Ovary (tissue), 9 donors: ENCODE measurements around the gene LDLRAD4. TPM values are rescaled to one million over a fixed set of nuclear protein-coding genes. Genes with fewer than 3 reads are reported as not detected.

ENCODE experiments used
- DNase-seq, 5 donors: peaks; one replicate each; pipeline ENCODE4 v3.0.0-alpha.2; 2019 to 2020
- H3K27ac ChIP-seq, 2 donors: fragments of 200-600 bp; one replicate each; pipeline versions ENCODE4 v1.5.1 to v1.8.0; 2019 to 2022
- H3K27me3 ChIP-seq: fragments of 200-600 bp; one replicate; pipeline ENCODE4 v1.8.0; 2022
- H3K36me3 ChIP-seq: fragments of 200-600 bp; sonication (generic); one replicate; pipeline ENCODE4 v1.5.1; 2019
- H3K4me1 ChIP-seq: one replicate; pipeline ENCODE4 v1.8.1; 2013; ENCODE audit warnings: mild to moderate bottlenecking, moderate library complexity; ENCODE audit not compliant: insufficient read depth
- H3K4me3 ChIP-seq: fragments of 200-600 bp; sonication (generic); one replicate; pipeline ENCODE4 v1.5.1; 2017
- H3K9me3 ChIP-seq, 2 donors: fragments of 200-600 bp in 1 of 2; sonication (generic) in 1 of 2; one replicate each; pipeline versions ENCODE4 v1.5.1 to v1.8.1; 2013 to 2019; ENCODE audit warnings: mild to moderate bottlenecking in 1 of 2, moderate library complexity in 1 of 2
- CTCF ChIP-seq, 3 donors: fragments of 450-650 bp in 2 of 3; fragments of 200-600 bp in 1 of 3; IDR thresholded peaks; one replicate each; pipeline versions ENCODE4 v1.5.1 to v1.8.0; 2016 to 2022; ENCODE audit warnings: antibody characterized with exemption in 3 of 3, mild to moderate bottlenecking in 1 of 3
- EP300 ChIP-seq: sonication (generic); formaldehyde crosslinking; IDR thresholded peaks from one replicate; pipeline ENCODE4 v1.6.1; 2017; ENCODE audit warnings: antibody characterized with exemption
- POLR2A ChIP-seq: fragments of 450-650 bp; IDR thresholded peaks from one replicate; pipeline ENCODE4 v1.6.1; 2017; ENCODE audit warnings: antibody characterized with exemption, mild to moderate bottlenecking, moderate library complexity
- WGBS, 3 donors: extraction: QIAGEN DNeasy Blood & Tissue Kit in 1 of 3; methylation state at CpG; one replicate each; pipeline versions ENCODE4 v1.1.5 to v1.1.7; 2013 to 2017; 5-methylcytosine and 5-hydroxymethylcytosine counted together
- intact Hi-C, 4 donors: fragments of 100-400 bp; cut with DNase I; formaldehyde crosslinking; loops; one replicate each; pipeline versions ENCODE4 v1.11.0 to v1.15.1; 2022 to 2023
- polyA plus RNA-seq, 2 donors: library from polyadenylated mRNA; stranded (reverse); fragments of 200-250 nt in 1 of 2; fragments of 350-450 nt in 1 of 2; fragmentation: Illumina TruSeq in 1 of 2; extraction: RNeasy Lipid Tissue Mini Kit (QIAGEN cat#74804) in 1 of 2; gene quantifications; one replicate each; pipeline ENCODE4 v1.2.3, GENCODE V29; 2013 to 2014
- total RNA-seq, 7 donors: library from RNA; depleted of rRNA in 2 of 7; stranded (reverse); fragments of >200 nt in 2 of 7; fragmentation: NEBNext Ultra II Directional in 3 of 7; extraction: Animal tissue kit (Norgen Biotek cat#: 25700) in 3 of 7; gene quantifications; one replicate each; pipeline versions ENCODE4 v1.1.0 to v1.2.4, GENCODE V29; 2016 to 2023
- donor health status: DM: no; HTN: no; CAD: no; lungs with moderate emphysema.
- donor health status: DM: no; HTN: no; CAD: no.
- donor health status: Bipolar disorder and iron deficiency.
- donor health status: DM: yes; HTN: yes; CAD: no.
- donor health status: DM: no; HTN: no; CAD: no.
- donor health status: DM: yes; HTN: yes; CAD: no.

The LDLRAD4 gene
- total and polyA plus RNA-seq, 9 donors: 2.3 to 31.6 (median 8.3) TPM

- Histone ChIP-seq H3K27ac (no peak overlapping the region), H3K27me3 (no peaks in the 10 kb centered on the region), H3K4me3 (no peak overlapping the region), H3K4me1 (no peaks in the 10 kb centered on the region), H3K9me3 (no peaks in the 10 kb centered on the region), H3K36me3 (no peaks in the 10 kb centered on the region)
- 83 to 91% (median 88%) methylated on average over 8 of the region's 8 CpGs for WGBS, 3 donors
- no peak for TF ChIP-seq EP300
- no peak for TF ChIP-seq CTCF (IDR thresholded peaks at IDR 0.05)
- no peak for TF ChIP-seq POLR2A
- DNase-seq: no peak
- intact Hi-C loops: no loop called here
Observed at GRCh38 chr18:13401404-13401803, 182.8 kb downstream of the LDLRAD4 start.

- Histone ChIP-seq H3K27me3 (no peaks in the 10 kb centered on the region), H3K36me3 (no peaks in the 10 kb centered on the region), H3K9me3 (no peaks in the 10 kb centered on the region), H3K27ac (no peak overlapping the region), H3K4me1 (no peaks in the 10 kb centered on the region), H3K4me3 (no peak overlapping the region)
- WGBS, 3 donors: 91 to 92% (median 92%) methylated on average over 10 of the region's 10 CpGs
- TF ChIP-seq POLR2A: no peak
- TF ChIP-seq CTCF (IDR thresholded peaks at IDR 0.05): no peak
- no peak for TF ChIP-seq EP300
- intact Hi-C loops: no loop called here
- no peak for DNase-seq
Observed at GRCh38 chr18:13401826-13402225, 183.3 kb downstream of the LDLRAD4 start.

- no peak for TF ChIP-seq CTCF (IDR thresholded peaks at IDR 0.05)
- no peak for TF ChIP-seq POLR2A
- no peak for TF ChIP-seq EP300
- Histone ChIP-seq H3K4me3 (no peak overlapping the region), H3K9me3 (no peaks in the 10 kb centered on the region), H3K27ac (no peak overlapping the region), H3K27me3 (no peaks in the 10 kb centered on the region), H3K36me3 (no peaks in the 10 kb centered on the region), H3K4me1 (no peaks in the 10 kb centered on the region)
- no peak for DNase-seq
- intact Hi-C loops: no loop called here
- WGBS, 3 donors: 89 to 91% (median 90%) methylated on average over 31 of the region's 31 CpGs
Observed at GRCh38 chr18:13403786-13404549, 185.4 kb downstream of the LDLRAD4 start.

GRCh38 chr18:13405305-13406038 lies 186.9 kb downstream of the LDLRAD4 start:
- Histone ChIP-seq H3K36me3 (no peaks in the 10 kb centered on the region), H3K27me3 (no peaks in the 10 kb centered on the region), H3K27ac (no peak overlapping the region), H3K9me3 (no peaks in the 10 kb centered on the region), H3K4me1 (no peaks in the 10 kb centered on the region), H3K4me3 (no peak overlapping the region)
- DNase-seq: no peak
- intact Hi-C loops: no loop called here
- 88 to 93% (median 90%) methylated on average over 17 of the region's 17 CpGs for WGBS, 3 donors
- TF ChIP-seq CTCF (IDR thresholded peaks at IDR 0.05) (no peak), POLR2A (no peak), EP300 (no peak)
